ENCODE data around the gene FLT1. TPM values are rescaled to one million over a fixed set of nuclear protein-coding genes. Genes with fewer than 3 reads are reported as not detected.

Gene FLT1
- total RNA-seq, 1 donor from 2014 or later, result 0.47 TPM

- peaks cover 5% of the 10 kb centered on the region for H3K4me1 Mint-ChIP-seq
- no peaks in the 10 kb centered on the region for H3K9me3 ChIP-seq (ENCODE audit: low read depth)
- peak overlapping the region; percentile 67 for H3K4me3 ChIP-seq
- H3K4me2 ChIP-seq, result peak overlapping the region; percentile 80
- peaks cover 59% of the 10 kb centered on the region for H3K27me3 Mint-ChIP-seq (ENCODE audit: insufficient read depth, low read depth)
- H3K27ac Mint-ChIP-seq, result no peak overlapping the region
- peaks cover 24% of the 10 kb centered on the region for H3F3A ChIP-seq (ENCODE audit: low read depth)
- TF ChIP-seq EZH2phosphoT487 (IDR thresholded peaks at IDR 0.05) (peak; percentile 82), EZH2 (IDR thresholded peaks at IDR 0.05) (peak; percentile 87)
- TF ChIP-seq, protein P1, sequence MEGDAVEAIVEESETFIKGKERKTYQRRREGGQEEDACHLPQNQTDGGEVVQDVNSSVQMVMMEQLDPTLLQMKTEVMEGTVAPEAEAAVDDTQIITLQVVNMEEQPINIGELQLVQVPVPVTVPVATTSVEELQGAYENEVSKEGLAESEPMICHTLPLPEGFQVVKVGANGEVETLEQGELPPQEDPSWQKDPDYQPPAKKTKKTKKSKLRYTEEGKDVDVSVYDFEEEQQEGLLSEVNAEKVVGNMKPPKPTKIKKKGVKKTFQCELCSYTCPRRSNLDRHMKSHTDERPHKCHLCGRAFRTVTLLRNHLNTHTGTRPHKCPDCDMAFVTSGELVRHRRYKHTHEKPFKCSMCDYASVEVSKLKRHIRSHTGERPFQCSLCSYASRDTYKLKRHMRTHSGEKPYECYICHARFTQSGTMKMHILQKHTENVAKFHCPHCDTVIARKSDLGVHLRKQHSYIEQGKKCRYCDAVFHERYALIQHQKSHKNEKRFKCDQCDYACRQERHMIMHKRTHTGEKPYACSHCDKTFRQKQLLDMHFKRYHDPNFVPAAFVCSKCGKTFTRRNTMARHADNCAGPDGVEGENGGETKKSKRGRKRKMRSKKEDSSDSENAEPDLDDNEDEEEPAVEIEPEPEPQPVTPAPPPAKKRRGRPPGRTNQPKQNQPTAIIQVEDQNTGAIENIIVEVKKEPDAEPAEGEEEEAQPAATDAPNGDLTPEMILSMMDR (IDR thresholded peaks at IDR 0.05), result no peak
- H3K9me3 Mint-ChIP-seq, result no peaks in the 10 kb centered on the region
- peaks cover 23% of the 10 kb centered on the region for H4K20me1 ChIP-seq (ENCODE audit: low read depth)
- H3K36me3 Mint-ChIP-seq, result no peaks in the 10 kb centered on the region
- H3K36me3 ChIP-seq, result no peaks in the 10 kb centered on the region
- peak overlapping the region; percentile 80 for H3K4me3 Mint-ChIP-seq
- H3K9ac ChIP-seq, result no peak overlapping the region
- peaks cover 10% of the 10 kb centered on the region for H3K79me2 ChIP-seq (ENCODE audit: low read depth)
- H3K27ac ChIP-seq, result no peak overlapping the region
- H3K4me1 ChIP-seq, result peaks cover 11% of the 10 kb centered on the region
- peak overlapping the region; percentile 91 for H2AFZ ChIP-seq (replicated peaks)
- DNase-seq (ENCODE audit: low spot score), result peak; percentile 67
- peaks cover 89% of the 10 kb centered on the region for H3K27me3 ChIP-seq
Observed at GRCh38 chr13:28493740-28494503, 1.0 kb downstream of the FLT1 start.

GRCh38 chr13:28492569-28493367, 2.2 kb downstream of the FLT1 start:
- Histone ChIP-seq H3K27me3 (peaks cover 77% of the 10 kb centered on the region), H3K9me3 (ENCODE audit: low read depth) (no peaks in the 10 kb centered on the region), H3K79me2 (ENCODE audit: low read depth) (peaks cover 10% of the 10 kb centered on the region), H2AFZ (replicated peaks) (no peak overlapping the region), H3K27ac (no peak overlapping the region), H3K9ac (no peak overlapping the region), H3K36me3 (no peaks in the 10 kb centered on the region), H3K4me1 (peaks cover 11% of the 10 kb centered on the region), H4K20me1 (ENCODE audit: low read depth) (peaks cover 23% of the 10 kb centered on the region), H3K4me3 (peak overlapping the region; percentile 67), H3K4me2 (peak overlapping the region; percentile 80), H3F3A (ENCODE audit: low read depth) (peaks cover 24% of the 10 kb centered on the region)
- no peak overlapping the region for H3K27ac Mint-ChIP-seq
- peaks cover 5% of the 10 kb centered on the region for H3K4me1 Mint-ChIP-seq
- H3K27me3 Mint-ChIP-seq (ENCODE audit: insufficient read depth, low read depth), result peaks cover 54% of the 10 kb centered on the region
- TF ChIP-seq EZH2 (IDR thresholded peaks at IDR 0.05) (no peak), EZH2phosphoT487 (IDR thresholded peaks at IDR 0.05) (no peak)
- TF ChIP-seq, protein P1 (IDR thresholded peaks at IDR 0.05), result no peak
- H3K36me3 Mint-ChIP-seq, result no peaks in the 10 kb centered on the region
- no peaks in the 10 kb centered on the region for H3K9me3 Mint-ChIP-seq
- H3K4me3 Mint-ChIP-seq, result peak overlapping the region; percentile 80
- peak; percentile 46 for DNase-seq (ENCODE audit: low spot score)

DNA sequence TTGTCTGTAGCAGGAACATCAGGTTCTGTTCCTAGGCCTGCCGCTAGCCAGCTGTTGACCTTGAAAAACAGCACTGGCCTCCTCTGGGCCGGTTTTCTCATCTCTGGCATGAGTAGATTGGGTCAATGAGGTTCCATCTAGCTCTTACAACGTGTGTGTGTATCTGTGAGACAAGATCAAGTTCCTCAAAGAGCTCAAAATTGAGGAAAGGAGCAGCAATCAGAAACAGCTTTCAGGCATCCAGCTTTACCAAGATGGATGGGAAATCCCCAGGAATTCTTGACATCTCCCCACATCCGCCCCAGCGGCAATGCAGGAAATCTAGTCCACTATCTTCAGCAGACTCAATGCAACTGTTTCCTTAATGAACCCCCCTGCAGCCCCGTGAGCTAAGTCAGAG, 4.9 kb downstream of the FLT1 start:
- Histone ChIP-seq H3F3A (ENCODE audit: low read depth) (peaks cover 13% of the 10 kb centered on the region), H3K4me1 (peaks cover 11% of the 10 kb centered on the region), H3K9me3 (ENCODE audit: low read depth) (no peaks in the 10 kb centered on the region), H3K9ac (no peak overlapping the region), H3K79me2 (ENCODE audit: low read depth) (peaks cover 10% of the 10 kb centered on the region), H3K27me3 (peaks cover 50% of the 10 kb centered on the region), H2AFZ (replicated peaks) (no peak overlapping the region), H3K36me3 (no peaks in the 10 kb centered on the region), H4K20me1 (ENCODE audit: low read depth) (peaks cover 11% of the 10 kb centered on the region), H3K4me2 (no peak overlapping the region), H3K4me3 (no peak overlapping the region), H3K27ac (no peak overlapping the region)
- H3K27ac Mint-ChIP-seq, result no peak overlapping the region
- no peaks in the 10 kb centered on the region for H3K36me3 Mint-ChIP-seq
- H3K4me3 Mint-ChIP-seq, result no peak overlapping the region
- peaks cover 30% of the 10 kb centered on the region for H3K27me3 Mint-ChIP-seq (ENCODE audit: insufficient read depth, low read depth)
- TF ChIP-seq EZH2phosphoT487 (IDR thresholded peaks at IDR 0.05), result no peak
- TF ChIP-seq EZH2 (IDR thresholded peaks at IDR 0.05), result no peak
- TF ChIP-seq, protein P1 (IDR thresholded peaks at IDR 0.05), result no peak
- no peaks in the 10 kb centered on the region for H3K9me3 Mint-ChIP-seq
- DNase-seq (ENCODE audit: low spot score), result no peak
- peaks cover 5% of the 10 kb centered on the region for H3K4me1 Mint-ChIP-seq

All from neural progenitor cell (in vitro differentiated cells).